Measurements from ENCODE around the gene TMEM39A.

GRCh38 chr3:119500265-119500664, 36.9 kb upstream of the TMEM39A start:
- TF ChIP-seq POLR2A (IDR thresholded peaks at IDR 0.05): no peak
- no peak for TF ChIP-seq CTCF (IDR thresholded peaks at IDR 0.05)

Data from Peyer's patch (tissue), 4 donors.